H1 (cell line): ENCODE data around the gene UPF2. TPM values are rescaled to one million over a fixed set of nuclear protein-coding genes. Genes with fewer than 3 reads are reported as not detected.

ENCODE experiments used
- ATF3 ChIP-seq: IDR thresholded peaks from 2 replicates; pipeline ENCODE4 v1.6.1; 2011; ENCODE audit warnings: low read depth, mild to moderate bottlenecking, low read length; ENCODE audit not compliant: insufficient read depth
- CHD7 ChIP-seq: fragments of 300-600 bp; sonication (generic); IDR thresholded peaks from 2 replicates; pipeline ENCODE4 v1.7.1; 2012; ENCODE audit warnings: low read length, moderate library complexity, mild to moderate bottlenecking, inconsistent platforms; ENCODE audit not compliant: insufficient replicate concordance
- HDAC2 ChIP-seq, 2 experiments: fragments of 300-600 bp in 1 of 2; sonication (generic) in 1 of 2; IDR thresholded peaks; 2 replicates each; pipeline ENCODE4 v1.6.1; 2011 to 2012; ENCODE audit warnings: low read depth in 2 of 2, low read length in 2 of 2, mild to moderate bottlenecking in 2 of 2, moderate library complexity in 2 of 2, borderline replicate concordance in 1 of 2, inconsistent platforms in 1 of 2
- SUZ12 ChIP-seq: fragments of 200-600 bp; sonication (generic); IDR thresholded peaks from 2 replicates; pipeline ENCODE4 v1.6.1; 2012; ENCODE audit warnings: mild to moderate bottlenecking, inconsistent platforms, low read length, moderate library complexity, mixed read lengths
- polyA plus RNA-seq, 7 experiments: library from polyadenylated mRNA; depleted of rRNA in 3 of 7; stranded (reverse) in 5 of 7; unstranded in 2 of 7; fragments of >200 nt in 5 of 7; fragments of 200-250 nt in 2 of 7; gene quantifications; 1 replicate in 5 of 7; 2 replicates in 1 of 7; 4 replicates in 1 of 7; pipeline versions ENCODE4 v1.2.1 to v1.2.3, GENCODE V29; 2011 to 2013; ENCODE audit warnings: missing spikeins in 2 of 7, mixed read lengths in 2 of 7
- total RNA-seq: library from RNA; stranded (reverse); fragmentation: NEBNext Ultra II Directional; extraction: Animal tissue kit (Norgen Biotek cat#: 25700); gene quantifications from 2 replicates; pipeline ENCODE4 v1.2.1, GENCODE V29; 2021

UPF2 gene
- total and polyA plus RNA-seq, 2 of the 8 experiments (the other 6 are each of a cell fraction or from before 2014, with no cell fraction given) = 6.2 to 32.8 TPM

- no peak for TF ChIP-seq CHD7
- TF ChIP-seq SUZ12 = no peak
- no peak for TF ChIP-seq HDAC2 (IDR thresholded peaks at IDR 0.05; ENCODE audit: borderline replicate concordance in 1 of 2, low read depth in 2 of 2, low read length in 2 of 2)
- TF ChIP-seq ATF3 = no peak
These were observed 145.9 kb downstream of the UPF2 start (continued) for GRCh38 chr10:11896549-11897200.
